H1 (cell line): ENCODE results near the gene KLHL14. TPM values are rescaled to one million over a fixed set of nuclear protein-coding genes. Genes with fewer than 3 reads are reported as not detected.

ENCODE experiments used
- CTCF ChIA-PET: fragments of 300-600 bp; sonication (Branson Sonifier 250); formaldehyde crosslinking; loops from one replicate; lab custom pipeline; 2021; ENCODE audit not compliant: partially characterized antibody; lab: Charles Lee
- POLR2A ChIA-PET: fragments of 300-600 bp; sonication (Branson Sonifier 250); formaldehyde crosslinking; loops from one replicate; lab custom pipeline; 2021; ENCODE audit warnings: inconsistent platforms; ENCODE audit not compliant: partially characterized antibody; lab: Charles Lee
- DNase-seq, 2 experiments: peaks; one replicate each; pipeline versions ENCODE4 v3.0.0 to v3.0.0-alpha.2; 2010 to 2022; ENCODE audit warnings: low spot score in 2 of 2, low read depth in 1 of 2, mixed read lengths in 1 of 2
- FAIRE-seq: peaks from 2 replicates; lab custom pipeline; 2011; peaks lifted over from hg19 to GRCh38; lab: Jason Lieb, UNC
- H2AFZ ChIP-seq: 2 replicates; pipeline ENCODE4 v1.8.1; 2012; ENCODE audit warnings: low read length, inconsistent platforms
- H2AK5ac ChIP-seq: 2 replicates; pipeline ENCODE4 v1.6.1; 2013; ENCODE audit warnings: low read depth, low read length
- H2BK120ac ChIP-seq: replicated peaks from 2 replicates; pipeline ENCODE3; 2013; ENCODE audit warnings: low read depth, low read length, inconsistent platforms
- H2BK12ac ChIP-seq: 2 replicates; pipeline ENCODE4 v1.6.1; 2013; ENCODE audit warnings: low read depth, low read length
- H2BK15ac ChIP-seq: 2 replicates; pipeline ENCODE4 v1.6.1; 2013; ENCODE audit warnings: low read length
- H2BK20ac ChIP-seq: 2 replicates; pipeline ENCODE4 v1.6.1; 2013; ENCODE audit warnings: low read length
- H2BK5ac ChIP-seq: 2 replicates; pipeline ENCODE4 v1.6.1; 2013; ENCODE audit warnings: low read depth, low read length
- H3K14ac ChIP-seq: 2 replicates; pipeline ENCODE4 v1.6.1; 2013; ENCODE audit warnings: inconsistent platforms; ENCODE audit not compliant: insufficient read length
- H3K18ac ChIP-seq: 2 replicates; pipeline ENCODE4 v1.6.1; 2013; ENCODE audit warnings: low read length; ENCODE audit errors: extremely low read depth
- H3K23ac ChIP-seq: 2 replicates; pipeline ENCODE4 v1.6.1; 2013; ENCODE audit warnings: inconsistent platforms; ENCODE audit not compliant: insufficient read length
- H3K23me2 ChIP-seq: 2 replicates; pipeline ENCODE4 v1.6.1; 2013; ENCODE audit warnings: low read depth, low read length
- H3K27ac ChIP-seq: 2 replicates; pipeline ENCODE4 v1.6.1; 2011; ENCODE audit warnings: low read depth, low read length, inconsistent platforms
- H3K27me3 ChIP-seq, 4 experiments: replicated peaks in 1 of 4; 1 replicate in 1 of 4; 2 replicates in 3 of 4; pipeline versions ENCODE4 v1.6.1 to v1.8.1; 2011 to 2013; ENCODE audit warnings: low read length in 3 of 4, mild to moderate bottlenecking in 3 of 4, inconsistent platforms in 2 of 4, mixed read lengths in 2 of 4, moderate library complexity in 1 of 4; ENCODE audit not compliant: control insufficient read depth in 3 of 4, insufficient read depth in 3 of 4; ENCODE audit errors: extremely low read depth in 1 of 4
- H3K36me3 ChIP-seq, 4 experiments: 2 replicates each; pipeline versions ENCODE4 v1.6.1 to v1.8.1; 2011 to 2013; ENCODE audit warnings: mild to moderate bottlenecking in 4 of 4, low read length in 3 of 4, moderate library complexity in 2 of 4, control low read depth in 1 of 4, inconsistent platforms in 1 of 4; ENCODE audit not compliant: insufficient read depth in 4 of 4, control insufficient read depth in 2 of 4
- H3K4ac ChIP-seq: replicated peaks from 2 replicates; pipeline ENCODE3; 2013; ENCODE audit warnings: low read length, low read depth, mixed read lengths, inconsistent platforms; ENCODE audit not compliant: insufficient read length
- H3K4me1 ChIP-seq, 4 experiments: replicated peaks in 1 of 4; 1 replicate in 1 of 4; 2 replicates in 3 of 4; pipeline versions ENCODE4 v1.6.1 to v1.8.1; 2011 to 2013; ENCODE audit warnings: low read length in 3 of 4, inconsistent platforms in 2 of 4, mixed read lengths in 1 of 4; ENCODE audit not compliant: insufficient read depth in 4 of 4, control insufficient read depth in 3 of 4
- H3K4me2 ChIP-seq, 2 experiments: 2 replicates each; pipeline versions ENCODE4 v1.6.1 to v1.8.1; 2011 to 2013; ENCODE audit warnings: low read depth in 2 of 2, low read length in 2 of 2, control low read depth in 1 of 2, inconsistent platforms in 1 of 2, mild to moderate bottlenecking in 1 of 2; ENCODE audit not compliant: insufficient read depth in 1 of 2
- H3K4me3 ChIP-seq, 4 experiments: fragments of 200-600, 300-600 bp in 1 of 4; sonication (generic), shearing (Covaris generic), sonication (Bioruptor Twin) in 1 of 4; 2 replicates each; pipeline versions ENCODE4 v1.5.1 to v1.8.1; 2011 to 2016; ENCODE audit warnings: low read length in 4 of 4, low read depth in 3 of 4, control low read depth in 2 of 4, inconsistent platforms in 2 of 4, mild to moderate bottlenecking in 2 of 4, mixed read lengths in 1 of 4, moderate library complexity in 1 of 4; ENCODE audit not compliant: insufficient read depth in 2 of 4; ENCODE audit errors: extremely low read depth in 1 of 4
- H3K56ac ChIP-seq: replicated peaks from 2 replicates; pipeline ENCODE3; 2013; ENCODE audit warnings: low read depth, mild to moderate bottlenecking, mixed read lengths, low read length, inconsistent platforms; ENCODE audit not compliant: insufficient read length
- H3K79me1 ChIP-seq: 2 replicates; pipeline ENCODE4 v1.6.1; 2013; ENCODE audit warnings: low read depth, low read length, control low read depth
- H3K79me2 ChIP-seq, 2 experiments: 2 replicates each; pipeline versions ENCODE4 v1.6.1 to v1.8.1; 2012 to 2013; ENCODE audit warnings: low read length in 2 of 2, mild to moderate bottlenecking in 2 of 2, inconsistent platforms in 1 of 2; ENCODE audit not compliant: insufficient read depth in 2 of 2, control insufficient read depth in 1 of 2
- H3K9ac ChIP-seq, 4 experiments: replicated peaks in 1 of 4; 1 replicate in 1 of 4; 2 replicates in 3 of 4; pipeline versions ENCODE4 v1.6.1 to v1.8.1; 2011 to 2013; ENCODE audit warnings: low read depth in 3 of 4, low read length in 3 of 4, control low read depth in 2 of 4, mild to moderate bottlenecking in 2 of 4, moderate library complexity in 2 of 4, inconsistent platforms in 1 of 4; ENCODE audit errors: extremely low read depth in 1 of 4
- H3K9me3 ChIP-seq, 2 experiments: 2 replicates each; pipeline versions ENCODE4 v1.6.1 to v1.8.1; 2012 to 2013; ENCODE audit warnings: mild to moderate bottlenecking in 2 of 2, moderate library complexity in 2 of 2, control low read depth in 1 of 2, inconsistent platforms in 1 of 2, low read depth in 1 of 2, low read length in 1 of 2, mixed read lengths in 1 of 2; ENCODE audit not compliant: insufficient read depth in 2 of 2
- H4K20me1 ChIP-seq, 2 experiments: replicated peaks in 1 of 2; 2 replicates each; pipeline versions ENCODE3 to v1.8.1; 2011 to 2013; ENCODE audit warnings: inconsistent platforms in 2 of 2, low read length in 2 of 2, mild to moderate bottlenecking in 1 of 2; ENCODE audit not compliant: insufficient read depth in 2 of 2, control insufficient read depth in 1 of 2
- H4K5ac ChIP-seq: 2 replicates; pipeline ENCODE4 v1.6.1; 2013; ENCODE audit warnings: low read length, low read depth, mixed read lengths, inconsistent platforms; ENCODE audit not compliant: insufficient read length
- H4K8ac ChIP-seq: 2 replicates; pipeline ENCODE4 v1.8.0; 2013; ENCODE audit warnings: mild to moderate bottlenecking, moderate library complexity, low read length, inconsistent platforms; ENCODE audit not compliant: insufficient read depth; ENCODE audit errors: extremely low read depth
- H4K91ac ChIP-seq: replicated peaks from 2 replicates; pipeline ENCODE3; 2013; ENCODE audit warnings: low read length, mixed read lengths, inconsistent platforms; ENCODE audit not compliant: insufficient read length
- ATF3 ChIP-seq: IDR thresholded peaks from 2 replicates; pipeline ENCODE4 v1.6.1; 2011; ENCODE audit warnings: low read depth, mild to moderate bottlenecking, low read length; ENCODE audit not compliant: insufficient read depth
- CHD2 ChIP-seq: IDR thresholded peaks from 2 replicates; pipeline ENCODE4 v1.6.1; 2012; ENCODE audit warnings: low read length, improper control_type of control experiment
- CREB1 ChIP-seq: IDR thresholded peaks from 2 replicates; pipeline ENCODE4 v1.6.1; 2012; ENCODE audit warnings: inconsistent platforms
- PHF8 ChIP-seq: fragments of 200-600 bp; sonication (generic); conservative IDR thresholded peaks from 2 replicates; pipeline ENCODE4 v1.7.1; 2012; ENCODE audit warnings: low read depth, mild to moderate bottlenecking, inconsistent platforms, low read length, moderate library complexity
- RAD21 ChIP-seq, 2 experiments: IDR thresholded peaks in 1 of 2; conservative IDR thresholded peaks in 1 of 2; 2 replicates each; pipeline ENCODE4 v1.6.1; 2011; ENCODE audit warnings: low read depth in 2 of 2, low read length in 2 of 2, improper control_type of control experiment in 1 of 2, inconsistent platforms in 1 of 2, mild to moderate bottlenecking in 1 of 2, moderate library complexity in 1 of 2
- RXRA ChIP-seq: IDR thresholded peaks from 2 replicates; pipeline ENCODE4 v1.6.1; 2011; ENCODE audit warnings: low read depth, mild to moderate bottlenecking, low read length, moderate library complexity; ENCODE audit not compliant: insufficient read depth
- SIN3A ChIP-seq, 2 experiments: IDR thresholded peaks in 1 of 2; conservative IDR thresholded peaks in 1 of 2; 2 replicates each; pipeline ENCODE4 v1.6.1; 2011 to 2012; ENCODE audit warnings: low read length in 2 of 2, improper control_type of control experiment in 1 of 2, low read depth in 1 of 2, mild to moderate bottlenecking in 1 of 2
- SP2 ChIP-seq: IDR thresholded peaks from 2 replicates; pipeline ENCODE4 v1.6.1; 2012; ENCODE audit warnings: mild to moderate bottlenecking, low read length, inconsistent platforms
- TBP ChIP-seq: IDR thresholded peaks from 2 replicates; pipeline ENCODE4 v1.6.1; 2011; ENCODE audit warnings: low read depth, low read length, improper control_type of control experiment
- WGBS, 2 experiments: shearing (Covaris generic) in 1 of 2; methylation state at CpG; one replicate each; pipeline versions ENCODE4 v1.1.6 to v1.1.7; 2013 to 2015; ENCODE audit warnings: low lambda C conversion rate in 2 of 2, mixed read lengths in 2 of 2, inconsistent platforms in 1 of 2, low coverage in 1 of 2, missing lambda C conversion rate in 1 of 2; ENCODE audit not compliant: insufficient replicate concordance in 2 of 2, insufficient coverage in 1 of 2, insufficient read length in 1 of 2; ENCODE audit errors: extremely low coverage in 1 of 2, missing lambda C conversion rate in 1 of 2; 5-methylcytosine and 5-hydroxymethylcytosine counted together
- polyA plus RNA-seq, 7 experiments: library from polyadenylated mRNA; depleted of rRNA in 3 of 7; stranded (reverse) in 5 of 7; unstranded in 2 of 7; fragments of >200 nt in 5 of 7; fragments of 200-250 nt in 2 of 7; gene quantifications; 1 replicate in 5 of 7; 2 replicates in 1 of 7; 4 replicates in 1 of 7; pipeline versions ENCODE4 v1.2.1 to v1.2.3, GENCODE V29; 2011 to 2013; ENCODE audit warnings: missing spikeins in 2 of 7, mixed read lengths in 2 of 7
- total RNA-seq: library from RNA; stranded (reverse); fragmentation: NEBNext Ultra II Directional; extraction: Animal tissue kit (Norgen Biotek cat#: 25700); gene quantifications from 2 replicates; pipeline ENCODE4 v1.2.1, GENCODE V29; 2021
- TF ChIP-seq, protein P1 (sequence below): IDR thresholded peaks from 2 replicates; pipeline ENCODE4 v1.6.1; 2012; ENCODE audit warnings: inconsistent platforms

KLHL14 gene
- total and polyA plus RNA-seq, 2 of the 8 experiments (the other 6 are each of a cell fraction or from before 2014, with no cell fraction given) = 1.1 to 1.2 TPM

DNA sequence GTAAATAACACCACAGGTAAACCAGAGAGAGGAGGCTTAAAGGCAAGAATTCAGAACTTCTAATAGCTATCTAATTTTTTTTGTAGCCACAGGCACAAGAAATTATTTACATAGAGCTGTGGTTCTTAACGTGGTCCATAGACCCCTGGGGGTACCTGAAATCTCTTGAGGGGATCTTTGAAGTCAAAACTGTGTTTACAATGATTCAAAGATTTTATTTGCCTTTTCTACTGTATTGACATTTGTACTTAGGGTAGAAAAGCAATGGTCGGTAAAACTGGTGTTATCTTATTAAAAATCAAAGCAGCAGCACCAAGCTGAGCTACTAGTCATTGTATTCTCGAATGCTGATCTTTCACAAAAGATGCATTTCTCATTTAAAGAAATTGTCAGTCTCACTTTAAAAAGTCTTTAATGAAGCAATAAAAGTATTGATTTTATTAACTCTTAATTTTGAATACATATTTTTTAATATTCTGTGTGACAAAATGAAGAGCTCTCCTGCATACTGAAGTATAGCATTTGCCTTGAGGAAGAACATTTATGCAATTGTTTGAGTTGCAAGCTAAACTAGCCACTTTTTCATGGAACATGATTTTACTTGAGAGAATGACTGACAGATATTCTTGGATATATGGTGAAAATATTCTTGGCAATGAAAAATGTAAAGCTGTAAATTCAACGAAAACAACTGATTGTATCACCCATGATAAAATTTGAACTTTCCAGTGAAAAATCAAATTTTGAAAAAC lies 25.6 kb upstream of the KLHL14 start:
- H3K27me3 ChIP-seq = no peaks in the 10 kb centered on the region
- H3K23me2 ChIP-seq = no peaks in the 10 kb centered on the region
- 85% methylated on average over 4 of the region's 4 CpGs; no CpG with 5 or more reads in 1 of the 2 experiments for WGBS, 2 experiments
- no peaks in the 10 kb centered on the region for H4K20me1 ChIP-seq
- H2AK5ac ChIP-seq = no peak overlapping the region
- no peak overlapping the region for H3K4me2 ChIP-seq
- H3K79me1 ChIP-seq = no peaks in the 10 kb centered on the region
- no peak overlapping the region for H2BK15ac ChIP-seq
- H4K8ac ChIP-seq = no peak overlapping the region
- H3K18ac ChIP-seq = no peak overlapping the region
- H3K4ac ChIP-seq = no peak overlapping the region
- no peak overlapping the region for H2BK5ac ChIP-seq
- no peak overlapping the region for H3K23ac ChIP-seq
- H4K91ac ChIP-seq = no peak overlapping the region
- H3K4me3 ChIP-seq = no peak overlapping the region
- no peak overlapping the region for H2AFZ ChIP-seq
- H3K56ac ChIP-seq = no peak overlapping the region
- no peak overlapping the region for H3K14ac ChIP-seq
- POLR2A ChIA-PET = no interaction called here
- H2BK12ac ChIP-seq = no peak overlapping the region
- no peaks in the 10 kb centered on the region for H3K4me1 ChIP-seq
- no peak overlapping the region for H2BK120ac ChIP-seq
- H3K9ac ChIP-seq = no peak overlapping the region
- no peak overlapping the region for H3K27ac ChIP-seq
- no peak overlapping the region for H2BK20ac ChIP-seq
- CTCF ChIA-PET = interaction anchor here (0.6 to 0.9 kb wide), 2 partner anchors 24 to 49 kb away, joined by 3 read pairs; no protein-coding TSS in a partner anchor
- DNase-seq (no peak), FAIRE-seq (no peak)
- no peaks in the 10 kb centered on the region; a peak in 1 of 4 replicates for H3K9me3 ChIP-seq
- no peaks in the 10 kb centered on the region for H3K79me2 ChIP-seq
- H4K5ac ChIP-seq = no peak overlapping the region
- H3K36me3 ChIP-seq = no peaks in the 10 kb centered on the region
- no peak for TF ChIP-seq TBP
- no peak for TF ChIP-seq RAD21 (IDR thresholded peaks at IDR 0.05 in 1 of 2, conservative IDR thresholded peaks at IDR 0.05 in 1 of 2; ENCODE audit: low read depth in 2 of 2, low read length in 2 of 2)
- TF ChIP-seq CHD2 = no peak
- TF ChIP-seq PHF8 = no peak
- TF ChIP-seq ATF3 = no peak
- no peak for TF ChIP-seq SP2
- no peak for TF ChIP-seq CREB1
- no peak for TF ChIP-seq RXRA
- TF ChIP-seq, protein P1, sequence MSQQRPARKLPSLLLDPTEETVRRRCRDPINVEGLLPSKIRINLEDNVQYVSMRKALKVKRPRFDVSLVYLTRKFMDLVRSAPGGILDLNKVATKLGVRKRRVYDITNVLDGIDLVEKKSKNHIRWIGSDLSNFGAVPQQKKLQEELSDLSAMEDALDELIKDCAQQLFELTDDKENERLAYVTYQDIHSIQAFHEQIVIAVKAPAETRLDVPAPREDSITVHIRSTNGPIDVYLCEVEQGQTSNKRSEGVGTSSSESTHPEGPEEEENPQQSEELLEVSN = no peak
- TF ChIP-seq SIN3A (conservative IDR thresholded peaks at IDR 0.05 in 1 of 2, IDR thresholded peaks at IDR 0.05 in 1 of 2; ENCODE audit: low read depth in 1 of 2, low read length in 2 of 2) = no peak
